ENCODE measurements around the gene ASB8.

The ASB8 gene

GRCh38 chr12:48201091-48201490 is 43.8 kb upstream of the ASB8 start:
- Histone ChIP-seq H3K23ac (ENCODE audit: low read depth, low read length, poor library complexity) (no peak overlapping the region), H4K8ac (ENCODE audit: low read depth, low read length) (no peak overlapping the region), H2AK5ac (ENCODE audit: low read depth, low read length) (no peak overlapping the region), H2BK5ac (ENCODE audit: low read length) (no peak overlapping the region), H3K27ac (replicated peaks; ENCODE audit: low read length) (no peak overlapping the region), H3K27me3 (ENCODE audit: control insufficient read depth in 3 of 3, insufficient read depth in 3 of 3, low read depth in 1 of 3, low read length in 3 of 3) (no peaks in the 10 kb centered on the region), H2BK15ac (ENCODE audit: low read length) (no peak overlapping the region), H3K79me1 (ENCODE audit: low read depth, low read length) (no peaks in the 10 kb centered on the region), H3K4ac (ENCODE audit: low read length) (no peak overlapping the region), H2AFZ (ENCODE audit: low read length) (no peak overlapping the region), H3K9ac (ENCODE audit: low read depth, low read length, poor library complexity) (no peak overlapping the region), H3K9me3 (replicated peaks in 1 of 2; ENCODE audit: control insufficient read depth in 2 of 2, insufficient read depth in 1 of 2, low read depth in 1 of 2, low read length in 2 of 2) (peaks cover 10 to 23% of the 10 kb centered on the region in 2 donors), H3K4me1 (ENCODE audit: control insufficient read depth in 2 of 2, insufficient read depth in 1 of 2, low read depth in 1 of 2, low read length in 2 of 2) (peaks cover 1 to 2% of the 10 kb centered on the region in 2 donors), H3K36me3 (replicated peaks in 1 of 2; ENCODE audit: control insufficient read depth in 2 of 2, insufficient read depth in 2 of 2, low read length in 2 of 2) (no peaks in the 10 kb centered on the region), H3K14ac (ENCODE audit: low read length) (no peak overlapping the region), H3K18ac (ENCODE audit: low read length) (no peak overlapping the region), H2BK120ac (ENCODE audit: low read depth, low read length) (no peak overlapping the region), H3K4me3 (ENCODE audit: low read length in 2 of 2) (no peak overlapping the region), H3K4me2 (ENCODE audit: insufficient read depth, low read length, poor library complexity, severe bottlenecking) (no peak overlapping the region), H4K91ac (ENCODE audit: low read depth, low read length, poor library complexity) (no peak overlapping the region), H2BK12ac (ENCODE audit: low read length) (no peak overlapping the region)
- DNase-seq (ENCODE audit: low spot score), result no peak
- WGBS, 2 donors (ENCODE audit: extremely low coverage in 2 of 2, insufficient read length in 2 of 2, insufficient replicate concordance in 1 of 2), result no CpG with 5 or more reads among the region's 3 CpGs

DNA sequence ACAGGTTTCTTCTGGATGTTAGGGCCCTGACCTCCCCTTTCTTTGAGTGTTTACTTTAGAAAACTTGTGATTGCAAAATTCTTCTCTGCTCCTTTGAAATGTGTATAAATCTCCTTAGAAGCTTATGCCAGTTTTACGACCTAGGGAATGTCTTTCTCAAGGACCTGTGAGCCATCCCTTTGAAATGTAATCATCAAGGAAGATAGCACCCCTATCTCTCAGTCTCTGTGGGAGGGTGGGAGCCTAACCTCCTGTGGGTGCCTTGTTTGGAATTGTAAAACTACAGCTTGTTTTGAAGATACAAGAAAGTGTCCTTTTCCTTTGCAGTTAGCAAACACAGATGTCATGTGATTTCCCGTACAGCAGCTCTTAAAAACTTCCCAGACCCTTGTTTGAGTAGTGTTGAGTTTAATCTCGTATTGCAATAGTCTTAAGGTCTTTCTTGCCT is 42.5 kb upstream of the ASB8 start:
- Histone ChIP-seq H3K9ac (ENCODE audit: low read depth, low read length, poor library complexity) (no peak overlapping the region), H2BK120ac (ENCODE audit: low read depth, low read length) (no peak overlapping the region), H3K79me1 (ENCODE audit: low read depth, low read length) (no peaks in the 10 kb centered on the region), H3K27me3 (ENCODE audit: control insufficient read depth in 3 of 3, insufficient read depth in 3 of 3, low read depth in 1 of 3, low read length in 3 of 3) (no peaks in the 10 kb centered on the region), H4K91ac (ENCODE audit: low read depth, low read length, poor library complexity) (no peak overlapping the region), H4K8ac (ENCODE audit: low read depth, low read length) (no peak overlapping the region), H2BK5ac (ENCODE audit: low read length) (no peak overlapping the region), H3K18ac (ENCODE audit: low read length) (no peak overlapping the region), H3K27ac (replicated peaks; ENCODE audit: low read length) (no peak overlapping the region), H3K4me3 (ENCODE audit: low read length in 2 of 2) (no peak overlapping the region), H2AFZ (ENCODE audit: low read length) (peak overlapping the region; percentile 7), H2BK12ac (ENCODE audit: low read length) (no peak overlapping the region), H3K23ac (ENCODE audit: low read depth, low read length, poor library complexity) (no peak overlapping the region), H3K4ac (ENCODE audit: low read length) (no peak overlapping the region), H3K14ac (ENCODE audit: low read length) (no peak overlapping the region), H3K9me3 (replicated peaks in 1 of 2; ENCODE audit: control insufficient read depth in 2 of 2, insufficient read depth in 1 of 2, low read depth in 1 of 2, low read length in 2 of 2) (peaks cover 9 to 13% of the 10 kb centered on the region in 2 donors), H2BK15ac (ENCODE audit: low read length) (no peak overlapping the region), H3K4me1 (ENCODE audit: control insufficient read depth in 2 of 2, insufficient read depth in 1 of 2, low read depth in 1 of 2, low read length in 2 of 2) (peaks cover 1 to 6% of the 10 kb centered on the region in 2 donors), H3K36me3 (replicated peaks in 1 of 2; ENCODE audit: control insufficient read depth in 2 of 2, insufficient read depth in 2 of 2, low read length in 2 of 2) (no peaks in the 10 kb centered on the region), H3K4me2 (ENCODE audit: insufficient read depth, low read length, poor library complexity, severe bottlenecking) (no peak overlapping the region), H2AK5ac (ENCODE audit: low read depth, low read length) (no peak overlapping the region)
- DNase-seq (ENCODE audit: low spot score), result no peak
- WGBS, 2 donors (ENCODE audit: extremely low coverage in 2 of 2, insufficient read length in 2 of 2, insufficient replicate concordance in 1 of 2), result no CpG with 5 or more reads among the region's 3 CpGs

- Histone ChIP-seq H3K9me3 (replicated peaks in 1 of 2; ENCODE audit: control insufficient read depth in 2 of 2, insufficient read depth in 1 of 2, low read depth in 1 of 2, low read length in 2 of 2) (peaks cover 7 to 9% of the 10 kb centered on the region in 2 donors), H3K4ac (ENCODE audit: low read length) (no peak overlapping the region), H3K36me3 (replicated peaks in 1 of 2; ENCODE audit: control insufficient read depth in 2 of 2, insufficient read depth in 2 of 2, low read length in 2 of 2) (no peaks in the 10 kb centered on the region), H4K8ac (ENCODE audit: low read depth, low read length) (no peak overlapping the region), H2AFZ (ENCODE audit: low read length) (peak overlapping the region; percentile 79), H2AK5ac (ENCODE audit: low read depth, low read length) (no peak overlapping the region), H3K4me1 (ENCODE audit: control insufficient read depth in 2 of 2, insufficient read depth in 1 of 2, low read depth in 1 of 2, low read length in 2 of 2) (peaks cover 1 to 6% of the 10 kb centered on the region in 2 donors), H2BK15ac (ENCODE audit: low read length) (no peak overlapping the region), H3K27me3 (ENCODE audit: control insufficient read depth in 3 of 3, insufficient read depth in 3 of 3, low read depth in 1 of 3, low read length in 3 of 3) (no peaks in the 10 kb centered on the region), H3K14ac (ENCODE audit: low read length) (no peak overlapping the region), H4K91ac (ENCODE audit: low read depth, low read length, poor library complexity) (no peak overlapping the region), H3K9ac (ENCODE audit: low read depth, low read length, poor library complexity) (no peak overlapping the region), H3K27ac (replicated peaks; ENCODE audit: low read length) (no peak overlapping the region), H2BK120ac (ENCODE audit: low read depth, low read length) (no peak overlapping the region), H3K4me3 (ENCODE audit: low read length in 2 of 2) (peak overlapping the region in 1 of 2 donors; percentile 85), H2BK5ac (ENCODE audit: low read length) (no peak overlapping the region), H2BK12ac (ENCODE audit: low read length) (no peak overlapping the region), H3K23ac (ENCODE audit: low read depth, low read length, poor library complexity) (no peak overlapping the region), H3K18ac (ENCODE audit: low read length) (no peak overlapping the region), H3K4me2 (ENCODE audit: insufficient read depth, low read length, poor library complexity, severe bottlenecking) (peak overlapping the region; percentile 74), H3K79me1 (ENCODE audit: low read depth, low read length) (no peaks in the 10 kb centered on the region)
- no CpG with 5 or more reads among the region's 10 CpGs for WGBS, 2 donors (ENCODE audit: extremely low coverage in 2 of 2, insufficient read length in 2 of 2, insufficient replicate concordance in 1 of 2)
- no peak for DNase-seq (ENCODE audit: low spot score)
Observed at GRCh38 chr12:48198985-48199384, 41.7 kb upstream of the ASB8 start.

- Histone ChIP-seq H2AFZ (ENCODE audit: low read length) (peak overlapping the region; percentile 79), H3K36me3 (replicated peaks in 1 of 2; ENCODE audit: control insufficient read depth in 2 of 2, insufficient read depth in 2 of 2, low read length in 2 of 2) (no peaks in the 10 kb centered on the region), H3K14ac (ENCODE audit: low read length) (no peak overlapping the region), H3K4ac (ENCODE audit: low read length) (no peak overlapping the region), H4K91ac (ENCODE audit: low read depth, low read length, poor library complexity) (no peak overlapping the region), H2AK5ac (ENCODE audit: low read depth, low read length) (no peak overlapping the region), H3K4me3 (ENCODE audit: low read length in 2 of 2) (peak overlapping the region; percentile 85 to 93), H2BK5ac (ENCODE audit: low read length) (no peak overlapping the region), H3K4me2 (ENCODE audit: insufficient read depth, low read length, poor library complexity, severe bottlenecking) (peak overlapping the region; percentile 74), H2BK12ac (ENCODE audit: low read length) (no peak overlapping the region), H4K8ac (ENCODE audit: low read depth, low read length) (peak overlapping the region; percentile 68), H3K27ac (replicated peaks; ENCODE audit: low read length) (no peak overlapping the region), H3K27me3 (ENCODE audit: control insufficient read depth in 3 of 3, insufficient read depth in 3 of 3, low read depth in 1 of 3, low read length in 3 of 3) (peaks cover 0 to 2% (median 0%) of the 10 kb centered on the region in 3 experiments), H3K9ac (ENCODE audit: low read depth, low read length, poor library complexity) (peak overlapping the region; percentile 83), H3K18ac (ENCODE audit: low read length) (peak overlapping the region; percentile 92), H3K4me1 (ENCODE audit: control insufficient read depth in 2 of 2, insufficient read depth in 1 of 2, low read depth in 1 of 2, low read length in 2 of 2) (peaks cover 1 to 6% of the 10 kb centered on the region in 2 donors), H3K23ac (ENCODE audit: low read depth, low read length, poor library complexity) (no peak overlapping the region), H2BK15ac (ENCODE audit: low read length) (no peak overlapping the region), H3K9me3 (replicated peaks in 1 of 2; ENCODE audit: control insufficient read depth in 2 of 2, insufficient read depth in 1 of 2, low read depth in 1 of 2, low read length in 2 of 2) (peaks cover 4 to 9% of the 10 kb centered on the region in 2 donors), H2BK120ac (ENCODE audit: low read depth, low read length) (no peak overlapping the region), H3K79me1 (ENCODE audit: low read depth, low read length) (no peaks in the 10 kb centered on the region)
- no peak for DNase-seq (ENCODE audit: low spot score)
- no CpG with 5 or more reads among the region's 26 CpGs for WGBS, 2 donors (ENCODE audit: extremely low coverage in 2 of 2, insufficient read length in 2 of 2, insufficient replicate concordance in 1 of 2)
Observed at GRCh38 chr12:48198672-48198971, 41.3 kb upstream of the ASB8 start.

All from neuronal stem cell (in vitro differentiated cells).